Endothelial cell of umbilical vein (primary cell): Measurements from ENCODE around the gene ESYT2. TPM values are rescaled to one million over a fixed set of nuclear protein-coding genes. Genes with fewer than 3 reads are reported as not detected.

Experiments
- BruUV-seq: library from RNA; stranded (reverse); fragments of 400-500 nt; replicated peaks from 2 replicates; lab custom pipeline; 2021; lab: Mats Ljungman, UMichigan
- CTCF ChIA-PET: fragments of 300-600, 350-600 bp; sonication (Branson Sonifier 250); formaldehyde crosslinking; loops from one replicate; lab custom pipeline; 2021; ENCODE audit warnings: antibody characterized with exemption, inconsistent platforms; lab: Charles Lee
- POLR2A ChIA-PET: fragments of 300-600, 350-600 bp; sonication (Branson Sonifier 250); formaldehyde crosslinking; loops from one replicate; lab custom pipeline; 2021; ENCODE audit warnings: antibody characterized with exemption, inconsistent platforms; lab: Charles Lee
- DNase-seq: peaks from one replicate; pipeline ENCODE4 v3.0.0-alpha.2; 2011; ENCODE audit warnings: low read depth, low spot score
- FAIRE-seq: peaks from 2 replicates; lab custom pipeline; 2011; peaks lifted over from hg19 to GRCh38; lab: Jason Lieb, UNC
- H2AFZ ChIP-seq: 2 replicates; pipeline ENCODE4 v1.6.0; 2012; ENCODE audit warnings: low read depth, low read length, control low read depth, inconsistent platforms
- H3K27ac ChIP-seq: 2 replicates; pipeline ENCODE4 v1.5.1; 2011; ENCODE audit warnings: low read depth, mild to moderate bottlenecking, control low read depth, low read length, moderate library complexity; ENCODE audit not compliant: insufficient read depth
- H3K27me3 ChIP-seq, 2 experiments: 2 replicates each; pipeline versions ENCODE4 v1.6.0 to v1.6.1; 2011; ENCODE audit warnings: low read length in 2 of 2, mixed read lengths in 1 of 2; ENCODE audit not compliant: control insufficient read depth in 2 of 2, insufficient read depth in 2 of 2
- H3K36me3 ChIP-seq, 2 experiments: 2 replicates in 1 of 2; 3 replicates in 1 of 2; pipeline ENCODE4 v1.5.1; 2011; ENCODE audit warnings: low read length in 2 of 2, mild to moderate bottlenecking in 1 of 2, moderate library complexity in 1 of 2; ENCODE audit not compliant: control insufficient read depth in 2 of 2, insufficient read depth in 2 of 2; ENCODE audit errors: extremely low read depth in 1 of 2
- H3K4me1 ChIP-seq: 3 replicates; pipeline ENCODE4 v1.5.1; 2011; ENCODE audit warnings: mild to moderate bottlenecking, low read length; ENCODE audit not compliant: control insufficient read depth, insufficient read depth; ENCODE audit errors: extremely low read depth
- H3K4me2 ChIP-seq: 2 replicates; pipeline ENCODE4 v1.6.1; 2011; ENCODE audit warnings: low read length, control low read depth, mixed read lengths; ENCODE audit not compliant: insufficient read depth
- H3K4me3 ChIP-seq, 3 experiments: fragments of 200-600 bp in 1 of 3; sonication (generic), shearing (Covaris generic) in 1 of 3; replicated peaks in 1 of 3; 2 replicates each; pipeline ENCODE4 v1.5.1; 2011 to 2016; ENCODE audit warnings: control low read depth in 3 of 3, low read length in 3 of 3, mild to moderate bottlenecking in 2 of 3, inconsistent platforms in 1 of 3, low read depth in 1 of 3, moderate library complexity in 1 of 3; ENCODE audit not compliant: insufficient read depth in 1 of 3
- H3K79me2 ChIP-seq: 2 replicates; pipeline ENCODE4 v1.6.0; 2012; ENCODE audit warnings: low read length, inconsistent platforms; ENCODE audit not compliant: control insufficient read depth, insufficient read depth
- H3K9ac ChIP-seq: replicated peaks from 2 replicates; pipeline ENCODE3; 2011; ENCODE audit warnings: low read length, control low read depth; ENCODE audit not compliant: insufficient read depth; ENCODE audit errors: extremely low read depth
- H3K9me1 ChIP-seq: replicated peaks from 3 replicates; pipeline ENCODE4 v1.6.0; 2011; ENCODE audit warnings: mild to moderate bottlenecking, low read length; ENCODE audit not compliant: control insufficient read depth, insufficient read depth; ENCODE audit errors: extremely low read depth
- H3K9me3 ChIP-seq: replicated peaks from 2 replicates; pipeline ENCODE4 v1.5.1; 2012; ENCODE audit warnings: low read length, inconsistent platforms; ENCODE audit not compliant: control insufficient read depth, insufficient read depth
- H4K20me1 ChIP-seq: replicated peaks from 2 replicates; pipeline ENCODE3; 2011; ENCODE audit warnings: mild to moderate bottlenecking, low read length; ENCODE audit not compliant: control insufficient read depth, insufficient read depth; ENCODE audit errors: extremely low read depth
- CTCF ChIP-seq, 2 donors: IDR thresholded peaks; 1 replicate in 1 of 2; 2 replicates in 1 of 2; pipeline ENCODE4 v1.5.1; 2011; ENCODE audit warnings: low read length in 2 of 2, mild to moderate bottlenecking in 2 of 2, moderate library complexity in 2 of 2, control low read depth in 1 of 2, inconsistent platforms in 1 of 2, low read depth in 1 of 2; ENCODE audit not compliant: insufficient read depth in 1 of 2; ENCODE audit errors: extremely low read depth in 1 of 2
- EZH2 ChIP-seq: IDR thresholded peaks from 2 replicates; pipeline ENCODE4 v1.6.1; 2012; ENCODE audit warnings: borderline replicate concordance, low read depth, mild to moderate bottlenecking, moderate library complexity, low read length, inconsistent platforms; ENCODE audit not compliant: severe bottlenecking
- FOS ChIP-seq: IDR thresholded peaks from 2 replicates; pipeline ENCODE4 v1.6.1; 2011; ENCODE audit warnings: mild to moderate bottlenecking, low read length, moderate library complexity, borderline replicate concordance; ENCODE audit not compliant: insufficient read depth
- GATA2 ChIP-seq: IDR thresholded peaks from 2 replicates; pipeline ENCODE4 v1.7.0; 2011; ENCODE audit warnings: low read depth, mild to moderate bottlenecking, moderate library complexity, mixed read lengths, low read length; ENCODE audit not compliant: insufficient read length, insufficient read depth
- JUN ChIP-seq: IDR thresholded peaks from 2 replicates; pipeline ENCODE4 v1.6.1; 2011; ENCODE audit warnings: borderline replicate concordance, low read depth; ENCODE audit not compliant: insufficient read length, insufficient read depth
- MAX ChIP-seq: IDR thresholded peaks from 2 replicates; pipeline ENCODE4 v1.6.1; 2011; ENCODE audit not compliant: insufficient read depth, insufficient read length
- MYC ChIP-seq: IDR thresholded peaks from one replicate; pipeline ENCODE4 v1.6.1; 2011; ENCODE audit warnings: mild to moderate bottlenecking, low read depth, low read length
- POLR2A ChIP-seq: IDR thresholded peaks from 2 replicates; pipeline ENCODE4 v1.6.1; 2012; ENCODE audit warnings: low read depth, mild to moderate bottlenecking, control low read depth, low read length
- POLR2AphosphoS5 ChIP-seq: IDR thresholded peaks from 2 replicates; pipeline ENCODE4 v1.6.1; 2012; ENCODE audit warnings: low read depth, mild to moderate bottlenecking, control low read depth, low read length, moderate library complexity; ENCODE audit not compliant: insufficient read depth
- dilution Hi-C: fragments of 300-500 bp; cut with MboI; formaldehyde crosslinking; loops from one replicate; pipeline ENCODE4 v1.15.0; 2019; ENCODE audit warnings: low sequenced_read_pairs; ENCODE audit not compliant: extremely low pct_ligation_motif_present
- intact Hi-C: fragments of 100-400 bp; cut with micrococcal nuclease; formaldehyde crosslinking; loops from one replicate; pipeline ENCODE4 v1.10.0; 2022
- polyA plus RNA-seq, 4 experiments: library from polyadenylated mRNA; depleted of rRNA in 3 of 4; stranded (reverse) in 3 of 4; unstranded in 1 of 4; fragments of >200 nt; gene quantifications; 2 replicates each; pipeline versions ENCODE4 v1.2.1 to v1.2.3, GENCODE V29; 2011 to 2012; ENCODE audit warnings: missing spikeins in 1 of 4
- total RNA-seq: library from RNA; stranded (reverse); gene quantifications from 2 replicates; pipeline ENCODE4 v1.2.3, GENCODE V29; 2021

ESYT2 gene
- total and polyA plus RNA-seq, 2 donors (not counting 3 experiments of a cell fraction or from before 2014, with no cell fraction given), result 18.8 to 46.6 TPM

GRCh38 chr7:158815800-158816128 lies 13.5 kb downstream of the ESYT2 start:
- Histone ChIP-seq H3K4me2 (no peak overlapping the region), H4K20me1 (peaks cover 3% of the 10 kb centered on the region), H2AFZ (no peak overlapping the region), H3K27ac (no peak overlapping the region), H3K9ac (no peak overlapping the region), H3K4me1 (peaks cover 50% of the 10 kb centered on the region), H3K9me3 (no peaks in the 10 kb centered on the region), H3K27me3 (no peaks in the 10 kb centered on the region), H3K4me3 (no peak overlapping the region), H3K36me3 (no peaks in the 10 kb centered on the region), H3K9me1 (no peaks in the 10 kb centered on the region), H3K79me2 (peaks cover 78% of the 10 kb centered on the region)
- POLR2A ChIA-PET, result no interaction called here
- dilution Hi-C loops (no loop called here), intact Hi-C loops (no loop called here)
- CTCF ChIA-PET, result interaction anchor here (0.6 to 1.5 kb wide), 5 partner anchors 11 to 119 kb away, joined by 3 to 5 read pairs (median 3); no protein-coding TSS in a partner anchor
- no peak for DNase-seq
- TF ChIP-seq CTCF (IDR thresholded peaks at IDR 0.05; ENCODE audit: extremely low read depth in 1 of 2, insufficient read depth in 1 of 2, low read depth in 1 of 2, low read length in 2 of 2) (no peak), POLR2A (no peak), EZH2 (no peak), MYC (no peak), JUN (no peak), MAX (no peak), POLR2AphosphoS5 (no peak), FOS (no peak), GATA2 (no peak)
- no peak for FAIRE-seq
- BruUV-seq, result no TSS peak
